Dermis microvascular lymphatic vessel endothelial cell (primary cell): ENCODE results near the gene FLNA. TPM values are rescaled to one million over a fixed set of nuclear protein-coding genes. Genes with fewer than 3 reads are reported as not detected.
A peak's percentile ranks its signal among the peaks of the same experiment; 100 is the strongest.

Source experiments
- DNase-seq, 2 donors: peaks; one replicate each; pipeline versions ENCODE4 v3.0.0 to v3.0.0-alpha.2; 2010; ENCODE audit warnings: low read depth in 2 of 2
- total RNA-seq: library from RNA; depleted of rRNA; stranded (reverse); fragments of >200 nt; gene quantifications from 2 replicates; pipeline ENCODE4 v1.2.1, GENCODE V29; 2014

Gene FLNA
- total RNA-seq, 1 donor from 2014 or later: 1,135 TPM

GRCh38 chrX:154334496-154334895, 39.9 kb downstream of the FLNA start:
- DNase-seq: no peak

GRCh38 chrX:154333837-154334271, 40.6 kb downstream of the FLNA start:
- DNase-seq: peak in 1 of 2 donors; percentile 52

- no peak for DNase-seq
Observed at GRCh38 chrX:154333116-154333515, 41.3 kb downstream of the FLNA start.

GRCh38 chrX:154332561-154332960, 41.9 kb downstream of the FLNA start:
- DNase-seq: no peak

GRCh38 chrX:154329294-154329693, 45.1 kb downstream of the FLNA start:
- no peak for DNase-seq

- DNase-seq: no peak
Observed at GRCh38 chrX:154328646-154329045, 45.8 kb downstream of the FLNA start.

- no peak for DNase-seq
Observed at GRCh38 chrX:154327038-154327820, 47.2 kb downstream of the FLNA start.

- DNase-seq: peak in 1 of 2 donors; percentile 58
Observed at GRCh38 chrX:154325541-154325940, 48.9 kb downstream of the FLNA start.

- no peak for DNase-seq
Observed at GRCh38 chrX:154323537-154323936, 50.9 kb downstream of the FLNA start.

- DNase-seq: no peak
Observed at GRCh38 chrX:154322890-154323289, 51.5 kb downstream of the FLNA start.

GRCh38 chrX:154321594-154321993, 52.8 kb downstream of the FLNA start:
- no peak for DNase-seq

- no peak for DNase-seq
Observed at GRCh38 chrX:154321152-154321551, 53.3 kb downstream of the FLNA start.

GRCh38 chrX:154320406-154320805, 54.0 kb downstream of the FLNA start:
- no peak for DNase-seq

- DNase-seq: peak in 1 of 2 donors; percentile 33
Observed at GRCh38 chrX:154317391-154317995, 56.9 kb downstream of the FLNA start.

- no peak for DNase-seq
Observed at GRCh38 chrX:154315416-154315815, 59.0 kb downstream of the FLNA start.

GRCh38 chrX:154313147-154313546, 61.3 kb downstream of the FLNA start:
- DNase-seq: no peak

GRCh38 chrX:154312116-154312515, 62.3 kb downstream of the FLNA start:
- DNase-seq: no peak

GRCh38 chrX:154310616-154311536, 63.6 kb downstream of the FLNA start:
- DNase-seq: no peak

GRCh38 chrX:154309041-154309775, 65.2 kb downstream of the FLNA start:
- DNase-seq: no peak

GRCh38 chrX:154308108-154308946, 66.1 kb downstream of the FLNA start:
- peak; percentile 30 to 49 for DNase-seq
